Measurements from ENCODE around the gene NPIPB2.

Gene NPIPB2

DNA sequence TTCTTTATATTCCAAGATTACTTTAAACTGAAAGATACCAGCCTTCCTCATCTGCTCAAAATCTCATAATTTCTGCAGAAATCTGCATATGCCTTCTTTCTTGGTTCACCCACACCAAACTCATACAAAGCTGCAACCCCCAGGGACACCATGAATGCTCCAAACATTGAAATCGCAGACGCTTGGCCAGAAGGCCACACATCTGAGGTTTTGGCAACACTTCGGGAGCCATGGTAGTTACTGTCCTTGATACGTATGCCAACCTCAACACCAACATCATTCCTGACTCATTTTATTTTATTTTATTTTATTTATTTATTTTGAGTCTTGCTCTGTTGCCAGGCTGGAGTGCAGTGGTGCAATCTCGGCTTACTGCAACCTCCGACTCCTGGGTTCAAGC lies 37.9 kb downstream of the NPIPB2 start:
- ATAC-seq (no peak), DNase-seq (no peak)

DNA sequence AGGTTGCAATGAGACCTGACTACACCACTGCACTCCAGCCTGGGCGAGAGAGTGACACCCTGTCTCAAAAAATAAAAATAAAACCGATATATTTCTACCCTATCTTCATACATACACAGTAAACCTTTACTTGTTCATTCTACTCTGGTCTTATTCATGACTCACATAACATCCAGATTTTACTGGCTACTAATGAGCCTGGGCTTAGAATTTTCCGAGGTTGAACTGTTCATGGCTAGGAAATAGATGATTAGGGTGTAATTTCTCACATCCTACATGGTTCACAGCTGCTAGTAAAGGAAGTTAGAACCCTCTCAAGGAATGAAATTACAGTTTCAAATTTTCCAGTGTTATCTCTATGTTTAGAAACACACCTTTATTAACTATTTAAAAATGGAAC lies 40.8 kb downstream of the NPIPB2 start:
- no peak for DNase-seq
- ATAC-seq: peak; percentile 75

DNA sequence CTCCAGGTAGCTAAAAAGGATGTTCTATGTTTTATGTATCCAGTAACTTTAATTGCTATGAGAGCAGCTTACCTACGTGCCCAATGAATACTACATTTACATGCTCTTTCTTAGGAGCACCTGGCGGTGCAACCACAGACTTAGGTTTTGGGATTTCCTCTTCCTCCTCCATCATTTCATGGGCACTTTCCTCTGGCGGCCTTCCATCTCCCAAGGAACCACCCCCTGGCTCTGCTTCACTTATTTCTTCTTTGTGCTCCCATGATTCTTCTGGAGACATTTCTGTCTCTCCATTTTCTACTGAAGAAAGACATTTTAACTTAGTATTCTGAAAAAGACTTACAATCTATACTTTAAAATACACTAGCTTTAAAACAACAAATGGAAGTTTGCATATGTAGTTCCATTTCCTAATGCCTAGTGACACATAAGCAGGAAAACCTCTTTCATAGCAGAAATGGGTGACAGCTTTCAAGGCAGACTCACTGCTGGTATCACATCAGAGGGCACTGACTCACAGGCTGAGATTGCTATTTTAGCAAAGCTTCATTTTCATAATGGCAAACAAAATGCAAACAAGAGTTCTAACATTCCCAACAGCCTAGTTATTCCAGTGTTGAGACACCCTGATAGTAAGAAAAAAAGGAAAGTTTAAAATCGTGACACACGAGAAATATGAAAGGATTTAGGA lies 45.2 kb downstream of the NPIPB2 start:
- no peak for DNase-seq
- no peak for ATAC-seq

DNA sequence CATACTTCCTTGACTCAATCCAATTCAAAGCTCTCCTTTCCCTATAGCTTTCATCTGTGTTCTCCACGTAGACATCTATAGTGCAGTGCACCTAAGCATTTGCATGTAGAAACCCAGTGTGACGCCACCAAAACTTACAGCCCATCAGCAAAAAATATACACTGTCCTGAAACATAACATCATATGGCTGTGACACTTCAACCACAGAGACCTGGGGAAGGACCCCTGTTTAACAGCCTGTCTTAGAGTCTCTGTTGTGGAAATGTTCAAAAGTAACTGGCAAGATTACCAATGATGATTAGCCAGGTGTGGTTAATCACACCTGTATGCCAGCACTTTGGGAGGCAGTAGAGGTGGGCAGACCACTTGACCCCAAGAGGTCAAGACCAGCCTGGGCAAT lies 48.3 kb downstream of the NPIPB2 start:
- no peak for ATAC-seq
- DNase-seq: no peak

DNA sequence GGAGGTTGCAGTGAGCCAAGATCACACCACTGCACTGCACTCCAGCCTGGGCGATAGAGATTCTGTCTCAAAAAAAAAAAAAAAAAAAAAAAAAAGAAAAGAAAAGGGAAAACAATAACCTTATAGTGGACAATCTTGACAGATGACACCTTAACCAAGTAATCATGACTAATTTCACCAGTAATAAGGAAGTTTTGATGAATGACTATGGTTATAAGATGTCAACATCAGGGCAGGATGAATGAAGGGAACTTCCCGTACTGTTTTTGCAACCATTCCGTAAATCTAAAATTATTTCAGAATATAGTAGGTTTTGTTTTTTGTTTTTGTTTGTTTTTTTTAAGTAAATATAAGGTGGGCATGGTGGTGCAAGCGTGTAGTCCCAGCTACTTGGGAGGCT lies 49.1 kb downstream of the NPIPB2 start:
- ATAC-seq (no peak), DNase-seq (no peak)

DNA sequence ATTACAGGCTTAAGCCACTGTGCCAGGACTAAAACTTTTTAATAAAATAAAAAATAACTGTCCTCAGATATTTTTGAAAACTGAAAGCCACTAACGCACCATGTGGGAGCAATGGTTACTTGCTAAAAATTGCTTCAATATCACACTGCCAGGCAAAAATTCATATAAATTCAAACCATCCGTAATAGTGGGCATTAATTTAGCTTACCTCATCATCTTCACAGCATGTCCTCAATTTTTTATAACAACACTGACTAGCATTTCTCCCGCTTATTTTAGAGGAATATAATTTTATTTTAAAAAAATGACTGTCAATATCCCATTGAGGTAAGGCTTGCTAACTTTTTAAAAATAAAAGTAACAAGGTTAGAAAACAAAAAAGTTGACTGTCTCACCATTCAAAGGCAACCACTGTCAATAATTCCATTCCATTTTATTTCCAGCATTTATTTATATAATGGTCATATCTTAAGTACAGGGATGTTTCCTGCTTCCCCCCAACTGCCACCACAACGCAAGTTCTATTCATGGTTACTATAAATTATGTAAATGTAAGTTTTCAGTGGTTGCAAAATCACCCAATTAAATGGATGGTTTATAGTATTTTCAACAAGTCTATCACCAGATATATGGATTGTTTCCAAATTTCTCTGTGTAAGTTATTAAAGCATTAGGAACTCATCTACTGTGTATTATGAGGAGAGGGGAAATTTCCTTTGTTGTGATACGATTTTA lies 51.4 kb downstream of the NPIPB2 start:
- ATAC-seq (no peak), DNase-seq (no peak)

DNA sequence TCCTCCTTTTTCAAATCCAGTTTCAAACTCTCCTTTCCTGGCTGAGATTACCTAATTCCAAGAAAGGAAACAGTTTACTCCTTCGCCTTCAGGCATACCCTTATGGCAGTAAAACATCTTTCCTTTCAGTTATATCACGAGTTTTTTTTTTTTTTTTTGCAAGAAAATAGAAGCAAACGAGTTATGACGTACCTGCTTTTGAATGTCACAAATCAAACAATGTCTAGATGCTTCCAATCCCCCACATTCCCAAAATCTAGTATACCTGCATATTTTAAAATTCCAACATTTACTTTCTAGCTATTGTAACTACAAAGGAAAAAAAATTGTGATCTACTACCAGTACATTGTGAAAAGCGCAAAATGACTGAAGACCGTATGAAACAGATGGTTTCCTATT lies 55.0 kb downstream of the NPIPB2 start:
- DNase-seq (no peak), ATAC-seq (no peak)

DNA sequence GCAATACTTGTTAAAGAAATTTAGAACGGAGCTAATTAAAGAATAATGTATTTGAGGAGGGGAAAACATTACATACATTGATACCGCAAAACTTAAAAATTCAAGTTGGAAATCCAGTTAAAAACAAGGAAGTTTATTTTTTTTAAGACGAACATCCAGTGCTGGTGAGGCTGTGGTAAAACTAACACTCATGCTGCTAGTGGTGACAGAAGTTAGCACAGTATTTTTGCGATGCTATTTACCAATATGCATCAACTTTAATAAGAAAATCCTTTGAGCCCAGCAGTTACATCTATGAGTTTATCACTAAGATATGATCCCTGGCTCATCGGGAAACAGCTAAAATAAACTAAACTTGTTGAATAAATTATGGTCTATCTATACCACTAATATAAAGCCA lies 57.8 kb downstream of the NPIPB2 start:
- DNase-seq: no peak
- no peak for ATAC-seq

DNA sequence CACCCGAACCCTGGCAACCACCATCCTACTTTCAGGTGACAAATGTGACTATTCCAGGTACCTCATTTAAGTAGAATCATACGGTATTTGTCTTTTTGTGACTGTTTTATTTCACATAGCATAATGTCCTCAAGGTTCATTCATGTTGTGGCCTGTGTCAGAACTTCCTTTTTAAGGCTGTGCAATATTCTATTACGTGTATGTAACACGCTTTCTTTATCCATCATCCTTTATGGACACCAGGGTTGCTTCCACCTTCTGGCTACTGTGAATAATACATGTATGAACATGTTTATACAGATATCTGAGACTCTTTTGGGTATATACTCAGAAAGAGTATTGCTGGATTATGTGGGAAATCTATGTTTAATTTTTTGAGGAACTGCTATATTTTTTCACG lies 61.8 kb downstream of the NPIPB2 start:
- no peak for ATAC-seq
- no peak for DNase-seq

DNA sequence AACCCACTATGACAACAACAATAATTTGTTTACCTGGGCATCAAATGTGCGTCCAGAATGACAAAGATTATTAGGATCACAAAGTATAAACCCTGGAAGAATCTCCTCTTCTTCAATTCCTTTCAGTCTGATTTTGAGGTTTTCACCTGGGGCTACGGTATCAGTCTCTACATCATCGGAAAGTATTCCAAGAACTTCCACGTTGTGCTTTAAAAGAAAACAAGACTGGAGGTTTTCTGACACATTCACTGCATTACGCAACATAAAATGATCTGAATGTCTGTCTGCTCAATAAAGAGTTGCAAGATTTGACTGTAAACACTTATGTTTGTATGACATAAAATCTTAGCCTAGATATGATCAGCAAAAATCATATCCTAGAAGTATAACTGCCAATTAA lies 64.5 kb downstream of the NPIPB2 start:
- ATAC-seq: no peak
- no peak for DNase-seq

Measured in stimulated activated naive CD8-positive, alpha-beta T cell treated with anti-CD3 and anti-CD28 coated beads, Interleukin-15, Interleukin-2, amounts not matched to agents 100 U/mL and 50 U/mL, for 24 hours (primary cell).